HEK293 (cell line): ENCODE results near the gene FAM181B.

ENCODE experiments used
- CTCF ChIA-PET: fragments of 350-600 bp; formaldehyde crosslinking; extraction: SDS; loops from one replicate; lab custom pipeline; 2021; ENCODE audit warnings: antibody characterized with exemption; lab: Yijun Ruan, JAX
- POLR2A ChIA-PET: fragments of 300-600 bp; formaldehyde crosslinking; extraction: SDS; loops from one replicate; lab custom pipeline; 2020; ENCODE audit warnings: antibody characterized with exemption, inconsistent platforms; lab: Yijun Ruan, JAX
- H3K27ac ChIP-seq: fragments of 200-500 bp; sonication (Bioruptor generic); 2 replicates; pipeline ENCODE4 v1.5.1; 2014; ENCODE audit warnings: low read depth, low read length, control low read depth, inconsistent platforms; ENCODE audit errors: extremely low read depth
- H3K36me3 ChIP-seq, 2 experiments: fragments of 200-500 bp in 1 of 2; sonication (Bioruptor generic) in 1 of 2; 1 replicate in 1 of 2; 2 replicates in 1 of 2; pipeline ENCODE4 v1.5.1; 2014 to 2017; ENCODE audit warnings: inconsistent platforms in 2 of 2, low read length in 2 of 2; ENCODE audit not compliant: control insufficient read depth in 2 of 2, insufficient read depth in 1 of 2
- H3K4me1 ChIP-seq: fragments of 200-500 bp; sonication (Bioruptor generic); 2 replicates; pipeline ENCODE4 v1.5.1; 2014; ENCODE audit warnings: mild to moderate bottlenecking, low read length, inconsistent platforms; ENCODE audit not compliant: control insufficient read depth, insufficient read depth
- H3K4me3 ChIP-seq: 2 replicates; pipeline ENCODE4 v1.5.1; 2011; ENCODE audit warnings: low read depth, mild to moderate bottlenecking, control low read depth, low read length, moderate library complexity
- H3K9me3 ChIP-seq: fragments of 200-500 bp; sonication (Bioruptor generic); 2 replicates; pipeline ENCODE4 v1.5.1; 2014; ENCODE audit warnings: low read depth, low read length, inconsistent platforms; ENCODE audit not compliant: control insufficient read depth, insufficient read depth
- BCL11A ChIP-seq: fragments of 450-650 bp; formaldehyde crosslinking; IDR thresholded peaks from 2 replicates; pipeline ENCODE4 v1.5.1; 2016; ENCODE audit warnings: low read depth, missing biosample characterization, missing genetic modification characterization
- BCL11B ChIP-seq: fragments of 450-650 bp; formaldehyde crosslinking; IDR thresholded peaks from 2 replicates; pipeline ENCODE4 v1.5.1; 2016; ENCODE audit warnings: low read depth, missing biosample characterization, missing genetic modification characterization
- EGR2 ChIP-seq: fragments of 450-650 bp; formaldehyde crosslinking; IDR thresholded peaks from 2 replicates; pipeline ENCODE4 v1.5.1; 2016; ENCODE audit warnings: low read depth, missing biosample characterization, missing genetic modification characterization
- GLI4 ChIP-seq: fragments of 450-650 bp; formaldehyde crosslinking; IDR thresholded peaks from 2 replicates; pipeline ENCODE4 v1.5.1; 2016; ENCODE audit warnings: missing biosample characterization, missing genetic modification characterization
- REPIN1 ChIP-seq: fragments of 450-650 bp; formaldehyde crosslinking; IDR thresholded peaks from 2 replicates; pipeline ENCODE4 v1.5.1; 2017; ENCODE audit warnings: missing biosample characterization, missing genetic modification characterization, low read depth
- ZBTB20 ChIP-seq: fragments of 450-650 bp; formaldehyde crosslinking; IDR thresholded peaks from 2 replicates; pipeline ENCODE4 v1.5.1; 2016; ENCODE audit warnings: missing biosample characterization, missing genetic modification characterization
- ZBTB7A ChIP-seq: fragments of 450-650 bp; formaldehyde crosslinking; IDR thresholded peaks from 2 replicates; pipeline ENCODE4 v1.5.1; 2016; ENCODE audit warnings: low read depth, missing biosample characterization, missing genetic modification characterization
- ZFP3 ChIP-seq: fragments of 450-650 bp; formaldehyde crosslinking; IDR thresholded peaks from 2 replicates; pipeline ENCODE4 v1.5.1; 2016; ENCODE audit warnings: low read depth, missing biosample characterization, missing genetic modification characterization
- ZIC2 ChIP-seq: fragments of 450-650 bp; formaldehyde crosslinking; IDR thresholded peaks from 2 replicates; pipeline ENCODE4 v1.5.1; 2016; ENCODE audit warnings: missing biosample characterization, missing genetic modification characterization
- ZNF10 ChIP-seq: fragments of 450-650 bp; formaldehyde crosslinking; IDR thresholded peaks from 2 replicates; pipeline ENCODE4 v1.5.1; 2017; ENCODE audit warnings: missing biosample characterization, missing genetic modification characterization
- ZNF140 ChIP-seq: fragments of 450-650 bp; formaldehyde crosslinking; IDR thresholded peaks from 2 replicates; pipeline ENCODE4 v1.5.1; 2016; ENCODE audit warnings: missing biosample characterization, missing genetic modification characterization
- ZNF19 ChIP-seq: fragments of 450-650 bp; formaldehyde crosslinking; IDR thresholded peaks from 2 replicates; pipeline ENCODE4; 2016; ENCODE audit warnings: missing biosample characterization, missing genetic modification characterization, low read depth
- ZNF211 ChIP-seq: fragments of 450-650 bp; formaldehyde crosslinking; IDR thresholded peaks from 2 replicates; pipeline ENCODE4 v1.5.1; 2016; ENCODE audit warnings: low read depth, missing biosample characterization, missing genetic modification characterization
- ZNF24 ChIP-seq: fragments of 450-650 bp; formaldehyde crosslinking; IDR thresholded peaks from 2 replicates; pipeline ENCODE4 v1.5.1; 2016; ENCODE audit warnings: missing biosample characterization, missing genetic modification characterization
- ZNF302 ChIP-seq: fragments of 450-650 bp; formaldehyde crosslinking; IDR thresholded peaks from 2 replicates; pipeline ENCODE4 v1.5.1; 2016; ENCODE audit warnings: missing biosample characterization, missing genetic modification characterization, low read depth
- ZNF473 ChIP-seq: fragments of 450-650 bp; formaldehyde crosslinking; IDR thresholded peaks from 2 replicates; pipeline ENCODE4 v1.5.1; 2017; ENCODE audit warnings: missing biosample characterization, missing genetic modification characterization
- ZNF48 ChIP-seq: fragments of 450-650 bp; formaldehyde crosslinking; IDR thresholded peaks from 2 replicates; pipeline ENCODE4 v1.5.1; 2016; ENCODE audit warnings: missing biosample characterization, missing genetic modification characterization
- ZNF529 ChIP-seq: fragments of 450-650 bp; formaldehyde crosslinking; IDR thresholded peaks from 2 replicates; pipeline ENCODE4 v1.5.1; 2017; ENCODE audit warnings: missing genetic modification characterization, missing biosample characterization; ENCODE audit not compliant: insufficient replicate concordance
- ZNF560 ChIP-seq: fragments of 450-650 bp; formaldehyde crosslinking; IDR thresholded peaks from 2 replicates; pipeline ENCODE4 v1.5.1; 2017; ENCODE audit warnings: missing biosample characterization, missing genetic modification characterization, borderline replicate concordance
- ZNF701 ChIP-seq: fragments of 450-650 bp; formaldehyde crosslinking; IDR thresholded peaks from 2 replicates; pipeline ENCODE4 v1.5.1; 2016; ENCODE audit warnings: missing biosample characterization, missing genetic modification characterization
- ZNF830 ChIP-seq: fragments of 450-650 bp; IDR thresholded peaks from 2 replicates; pipeline ENCODE4 v1.5.0; 2018; ENCODE audit warnings: missing biosample characterization, missing genetic modification characterization, low read depth, mild to moderate bottlenecking, moderate library complexity
- ZNF843 ChIP-seq: fragments of 450-650 bp; formaldehyde crosslinking; IDR thresholded peaks from 2 replicates; pipeline ENCODE4 v1.5.1; 2016; ENCODE audit warnings: missing biosample characterization, missing genetic modification characterization
- ZSCAN16 ChIP-seq: fragments of 450-650 bp; formaldehyde crosslinking; IDR thresholded peaks from 2 replicates; pipeline ENCODE4 v1.5.1; 2016; ENCODE audit warnings: missing biosample characterization, missing genetic modification characterization
- TF ChIP-seq, protein P1 (sequence below): fragments of 450-650 bp; IDR thresholded peaks from 2 replicates; pipeline ENCODE4 v1.5.1; 2018; ENCODE audit warnings: missing biosample characterization, mild to moderate bottlenecking, missing genetic modification characterization

The FAM181B gene

GRCh38 chr11:82714346-82715174, 19.1 kb downstream of the FAM181B start:
- TF ChIP-seq ZNF830 (tag by site-specific recombination) (no peak), ZNF48 (tag by site-specific recombination) (no peak), ZNF529 (tag by site-specific recombination) (no peak), ZNF211 (tag by site-specific recombination) (no peak), ZNF24 (tag by site-specific recombination) (no peak), ZBTB7A (no peak), ZNF701 (tag by site-specific recombination) (no peak), BCL11A (no peak), ZNF19 (tag by site-specific recombination) (no peak), ZSCAN16 (no peak), EGR2 (tag by site-specific recombination) (no peak), ZNF10 (tag by site-specific recombination) (no peak), GLI4 (tag by site-specific recombination) (no peak)
- TF ChIP-seq, protein P1, sequence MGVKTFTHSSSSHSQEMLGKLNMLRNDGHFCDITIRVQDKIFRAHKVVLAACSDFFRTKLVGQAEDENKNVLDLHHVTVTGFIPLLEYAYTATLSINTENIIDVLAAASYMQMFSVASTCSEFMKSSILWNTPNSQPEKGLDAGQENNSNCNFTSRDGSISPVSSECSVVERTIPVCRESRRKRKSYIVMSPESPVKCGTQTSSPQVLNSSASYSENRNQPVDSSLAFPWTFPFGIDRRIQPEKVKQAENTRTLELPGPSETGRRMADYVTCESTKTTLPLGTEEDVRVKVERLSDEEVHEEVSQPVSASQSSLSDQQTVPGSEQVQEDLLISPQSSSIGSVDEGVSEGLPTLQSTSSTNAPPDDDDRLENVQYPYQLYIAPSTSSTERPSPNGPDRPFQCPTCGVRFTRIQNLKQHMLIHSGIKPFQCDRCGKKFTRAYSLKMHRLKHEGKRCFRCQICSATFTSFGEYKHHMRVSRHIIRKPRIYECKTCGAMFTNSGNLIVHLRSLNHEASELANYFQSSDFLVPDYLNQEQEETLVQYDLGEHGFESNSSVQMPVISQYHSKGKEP (tag by site-specific recombination) = no peak
- ChIA-PET CTCF (interaction anchor here (0.7 to 2.1 kb wide), 4 partner anchors 12 to 535 kb away, joined by 3 to 7 read pairs (median 4); no protein-coding TSS in a partner anchor), POLR2A (no interaction called here)
- Histone ChIP-seq H3K4me3 (no peak overlapping the region), H3K27ac (no peak overlapping the region), H3K36me3 (no peaks in the 10 kb centered on the region), H3K9me3 (no peaks in the 10 kb centered on the region), H3K4me1 (no peaks in the 10 kb centered on the region)

DNA sequence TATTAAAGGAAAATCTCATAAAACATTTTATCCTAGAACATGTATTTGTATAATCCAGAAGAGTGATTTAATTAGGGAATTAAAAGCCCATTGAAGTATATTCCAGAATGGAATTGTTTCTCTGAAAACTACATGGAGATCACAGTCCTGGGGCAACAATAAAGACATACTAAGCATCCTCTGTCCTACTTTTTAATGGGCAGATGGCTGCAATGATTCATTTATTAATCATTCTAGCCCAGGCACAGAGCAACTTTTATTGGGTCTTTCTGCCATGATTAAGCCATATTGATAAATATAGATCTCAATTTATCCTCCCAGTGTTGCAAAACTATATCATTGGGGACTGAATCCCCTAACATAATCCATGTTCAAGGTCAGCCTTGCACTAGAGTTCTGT, 22.0 kb downstream of the FAM181B start:
- Histone ChIP-seq H3K4me1 (no peaks in the 10 kb centered on the region), H3K9me3 (no peaks in the 10 kb centered on the region), H3K36me3 (no peaks in the 10 kb centered on the region), H3K4me3 (no peak overlapping the region), H3K27ac (no peak overlapping the region)
- POLR2A ChIA-PET = no interaction called here
- TF ChIP-seq BCL11B (tag by site-specific recombination) (no peak), ZNF473 (tag by site-specific recombination) (no peak), ZIC2 (tag by site-specific recombination) (no peak), ZNF843 (tag by site-specific recombination) (no peak), ZFP3 (tag by site-specific recombination) (no peak), ZNF302 (tag by site-specific recombination) (no peak), ZNF560 (tag by site-specific recombination) (no peak), ZNF830 (tag by site-specific recombination) (no peak), ZNF140 (no peak), ZBTB20 (no peak), REPIN1 (tag by site-specific recombination) (no peak)
- CTCF ChIA-PET = interaction anchor here (1.2 kb wide), 1 partner anchor 10 kb away, joined by 4 read pairs; no protein-coding TSS in a partner anchor
